Measurements from ENCODE around the gene RRH.
"Not testable (repeated sequence)": the region's sequence is repeated elsewhere in the genome, so short reads cannot be mapped to it uniquely, and the experiment has no call there.

The RRH gene

DNA sequence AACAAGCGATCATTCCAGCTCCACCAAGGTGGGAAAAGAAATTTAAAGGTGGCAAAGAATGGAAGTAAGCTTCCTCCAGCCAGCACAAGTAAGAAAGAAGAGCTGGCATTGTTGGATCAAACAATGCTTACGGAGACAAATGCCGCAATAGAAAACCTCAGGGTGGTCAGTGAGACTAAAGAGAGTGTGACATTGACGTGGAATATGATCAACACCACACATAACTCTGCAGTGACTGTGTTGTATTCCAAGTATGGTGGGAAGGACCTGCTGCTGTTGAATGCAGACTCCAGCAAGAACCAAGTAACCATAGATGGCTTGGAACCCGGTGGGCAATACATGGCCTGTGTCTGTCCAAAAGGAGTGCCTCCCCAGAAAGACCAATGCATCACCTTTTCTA lies 42.3 kb downstream of the RRH start:
- H3K9ac ChIP-seq (ENCODE audit: low read length in 5 of 5): no peak overlapping the region
- H3K4me1 ChIP-seq (ENCODE audit: control insufficient read depth in 5 of 5, insufficient read depth in 5 of 5, low read length in 5 of 5): no peaks in the 10 kb centered on the region
- no peak overlapping the region for H3K4me3 ChIP-seq (ENCODE audit: low read depth in 1 of 5, low read length in 5 of 5)
- H3K27me3 ChIP-seq (ENCODE audit: control insufficient read depth in 5 of 5, insufficient read depth in 4 of 5, low read length in 5 of 5): no peaks in the 10 kb centered on the region
- no peaks in the 10 kb centered on the region for H3K9me3 ChIP-seq (ENCODE audit: control insufficient read depth in 5 of 5, low read length in 5 of 5)
- peaks cover 0 to 8% (median 0%) of the 10 kb centered on the region in 5 donors for H3K36me3 ChIP-seq (ENCODE audit: control insufficient read depth in 5 of 5, insufficient read depth in 5 of 5, low read length in 5 of 5)
- no peak overlapping the region for H3K27ac ChIP-seq (ENCODE audit: low read depth, low read length)

DNA sequence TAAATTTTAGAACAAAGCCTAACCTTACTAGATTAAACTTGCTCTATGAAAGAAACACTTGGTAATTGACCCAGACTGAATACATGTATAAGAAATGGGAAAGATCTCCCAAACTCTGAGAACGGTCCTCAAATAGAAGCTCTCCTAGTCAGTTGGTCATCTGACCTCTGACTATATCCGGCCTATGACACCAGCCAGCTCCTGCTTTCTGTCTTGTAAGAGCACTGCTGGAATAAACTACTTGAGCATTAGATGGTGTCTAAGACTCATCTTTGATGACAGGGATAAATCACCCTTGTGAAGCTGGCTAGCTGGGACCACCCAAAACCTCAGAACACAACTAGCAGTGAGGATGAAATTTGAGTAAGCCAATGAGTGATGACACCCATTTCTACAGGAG lies 44.3 kb downstream of the RRH start:
- H3K36me3 ChIP-seq (ENCODE audit: control insufficient read depth in 5 of 5, insufficient read depth in 5 of 5, low read length in 5 of 5): peaks cover 0 to 8% (median 0%) of the 10 kb centered on the region in 5 donors
- no peak overlapping the region for H3K27ac ChIP-seq (ENCODE audit: low read depth, low read length)
- H3K27me3 ChIP-seq (ENCODE audit: control insufficient read depth in 5 of 5, insufficient read depth in 4 of 5, low read length in 5 of 5): no peaks in the 10 kb centered on the region
- no peak overlapping the region for H3K9ac ChIP-seq (ENCODE audit: low read length in 5 of 5)
- H3K9me3 ChIP-seq (ENCODE audit: control insufficient read depth in 5 of 5, low read length in 5 of 5): no peaks in the 10 kb centered on the region
- H3K4me3 ChIP-seq (ENCODE audit: low read depth in 1 of 5, low read length in 5 of 5): no peak overlapping the region
- no peaks in the 10 kb centered on the region for H3K4me1 ChIP-seq (ENCODE audit: control insufficient read depth in 5 of 5, insufficient read depth in 5 of 5, low read length in 5 of 5)

DNA sequence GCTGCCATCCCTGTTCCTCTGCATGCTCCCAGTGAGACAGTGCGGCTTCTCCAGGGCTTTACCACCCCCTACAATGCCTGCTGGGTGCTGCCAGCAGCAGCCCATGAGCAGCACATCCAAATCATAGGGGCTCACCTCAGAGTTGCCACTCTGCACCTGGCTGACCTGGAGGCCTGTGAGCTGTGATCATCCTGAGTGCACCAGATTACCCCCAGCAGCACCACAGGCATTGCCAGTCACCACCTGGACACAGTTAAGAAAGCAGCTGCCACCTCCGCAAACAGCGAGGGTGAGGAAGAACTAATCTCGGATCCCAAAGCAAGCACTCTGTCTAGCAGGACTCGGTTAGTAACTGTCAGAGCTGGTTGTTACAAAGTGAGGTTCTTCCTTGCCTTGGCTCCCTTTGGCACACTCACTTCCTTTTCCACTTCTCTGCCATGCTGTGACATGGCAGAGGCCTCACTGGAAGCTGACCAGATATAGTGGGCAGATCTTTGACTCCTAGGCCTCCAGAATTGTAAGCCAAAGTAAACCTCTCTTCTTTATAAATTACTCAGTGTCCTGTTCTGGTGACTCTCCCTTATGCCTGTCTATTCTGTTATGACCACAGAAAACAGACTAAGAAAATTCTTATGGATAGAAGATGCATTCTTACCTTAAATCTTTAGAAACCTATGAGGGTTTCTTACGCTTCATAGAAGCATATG lies 45.3 kb downstream of the RRH start:
- Histone ChIP-seq H3K9me3 (ENCODE audit: control insufficient read depth in 5 of 5, low read length in 5 of 5) (no peaks in the 10 kb centered on the region), H3K27ac (ENCODE audit: low read depth, low read length) (no peak overlapping the region), H3K27me3 (ENCODE audit: control insufficient read depth in 5 of 5, insufficient read depth in 4 of 5, low read length in 5 of 5) (no peaks in the 10 kb centered on the region), H3K36me3 (ENCODE audit: control insufficient read depth in 5 of 5, insufficient read depth in 5 of 5, low read length in 5 of 5) (peaks cover 0 to 8% (median 0%) of the 10 kb centered on the region in 5 donors), H3K4me1 (ENCODE audit: control insufficient read depth in 5 of 5, insufficient read depth in 5 of 5, low read length in 5 of 5) (no peaks in the 10 kb centered on the region), H3K9ac (ENCODE audit: low read length in 5 of 5) (no peak overlapping the region), H3K4me3 (ENCODE audit: low read depth in 1 of 5, low read length in 5 of 5) (no peak overlapping the region)

DNA sequence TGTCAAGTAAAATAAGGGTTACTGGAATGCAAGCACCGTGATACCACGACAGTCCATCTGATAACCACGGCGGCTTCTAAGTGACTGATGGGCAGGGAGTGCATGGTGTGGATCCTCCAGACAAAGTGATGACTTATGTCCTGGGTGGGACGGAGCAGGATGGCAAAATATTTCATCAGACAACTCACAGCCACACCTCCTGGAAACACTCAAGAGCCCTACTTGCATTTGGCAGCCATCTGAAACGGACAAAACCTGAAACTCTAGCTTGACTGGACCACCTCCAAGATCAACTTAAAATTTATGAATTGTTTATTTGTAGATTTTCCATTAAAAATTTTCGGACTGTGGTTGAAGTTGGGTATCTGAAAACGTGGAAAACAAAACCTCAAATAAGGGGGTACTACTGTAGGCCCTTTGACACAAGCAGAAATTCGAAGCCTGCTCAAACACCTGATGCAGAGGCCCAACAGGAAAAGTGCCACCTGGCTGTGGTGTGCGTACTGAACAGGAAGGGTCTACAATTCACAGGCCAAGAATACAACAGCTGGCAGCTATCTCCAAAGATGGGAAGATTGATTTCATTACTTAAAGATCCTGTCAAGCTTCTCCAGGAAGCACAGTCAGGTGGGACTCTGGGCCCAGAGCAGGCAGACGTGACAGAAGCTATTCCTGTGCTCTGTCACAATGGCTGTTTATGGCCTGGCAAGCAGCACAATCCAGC lies 46.2 kb downstream of the RRH start:
- H3K9me3 ChIP-seq (ENCODE audit: control insufficient read depth in 5 of 5, low read length in 5 of 5): no peaks in the 10 kb centered on the region
- peaks cover 0 to 8% (median 0%) of the 10 kb centered on the region in 5 donors for H3K36me3 ChIP-seq (ENCODE audit: control insufficient read depth in 5 of 5, insufficient read depth in 5 of 5, low read length in 5 of 5)
- no peaks in the 10 kb centered on the region for H3K4me1 ChIP-seq (ENCODE audit: control insufficient read depth in 5 of 5, insufficient read depth in 5 of 5, low read length in 5 of 5)
- no peak overlapping the region for H3K27ac ChIP-seq (ENCODE audit: low read depth, low read length)
- no peak overlapping the region for H3K9ac ChIP-seq (ENCODE audit: low read length in 5 of 5)
- H3K4me3 ChIP-seq (ENCODE audit: low read depth in 1 of 5, low read length in 5 of 5): no peak overlapping the region
- peaks cover 0 to under 1% (median 0%) of the 10 kb centered on the region in 5 donors for H3K27me3 ChIP-seq (ENCODE audit: control insufficient read depth in 5 of 5, insufficient read depth in 4 of 5, low read length in 5 of 5)

DNA sequence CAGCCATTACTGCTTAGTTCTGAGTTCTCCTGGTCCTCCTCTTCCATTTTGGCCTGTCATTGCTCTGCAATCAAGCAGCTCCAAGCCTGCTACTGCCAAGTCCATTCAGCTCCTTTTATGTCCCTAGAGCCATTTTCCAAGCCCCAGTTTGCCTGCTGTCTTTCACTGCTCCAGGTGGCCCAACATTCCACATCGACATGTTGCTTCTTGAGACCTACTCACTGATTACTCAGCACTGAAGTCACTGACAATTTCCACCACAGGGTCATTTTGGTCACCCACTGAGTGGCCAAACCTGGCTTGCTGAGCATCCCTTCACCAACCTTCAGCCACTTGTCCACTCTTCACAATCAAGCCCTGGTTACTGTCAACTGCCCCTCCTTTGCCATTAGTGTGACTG lies 47.3 kb downstream of the RRH start:
- H3K9ac ChIP-seq (ENCODE audit: low read length in 5 of 5): no peak overlapping the region
- peaks cover 0 to 3% (median 0%) of the 10 kb centered on the region in 5 donors for H3K36me3 ChIP-seq (ENCODE audit: control insufficient read depth in 5 of 5, insufficient read depth in 5 of 5, low read length in 5 of 5)
- H3K4me1 ChIP-seq (ENCODE audit: control insufficient read depth in 5 of 5, insufficient read depth in 5 of 5, low read length in 5 of 5): no peaks in the 10 kb centered on the region
- no peaks in the 10 kb centered on the region for H3K9me3 ChIP-seq (ENCODE audit: control insufficient read depth in 5 of 5, low read length in 5 of 5)
- peaks cover 0 to 3% (median 0%) of the 10 kb centered on the region in 5 donors for H3K27me3 ChIP-seq (ENCODE audit: control insufficient read depth in 5 of 5, insufficient read depth in 4 of 5, low read length in 5 of 5)
- H3K4me3 ChIP-seq (ENCODE audit: low read depth in 1 of 5, low read length in 5 of 5): no peak overlapping the region
- H3K27ac ChIP-seq (ENCODE audit: low read depth, low read length): no peak overlapping the region

DNA sequence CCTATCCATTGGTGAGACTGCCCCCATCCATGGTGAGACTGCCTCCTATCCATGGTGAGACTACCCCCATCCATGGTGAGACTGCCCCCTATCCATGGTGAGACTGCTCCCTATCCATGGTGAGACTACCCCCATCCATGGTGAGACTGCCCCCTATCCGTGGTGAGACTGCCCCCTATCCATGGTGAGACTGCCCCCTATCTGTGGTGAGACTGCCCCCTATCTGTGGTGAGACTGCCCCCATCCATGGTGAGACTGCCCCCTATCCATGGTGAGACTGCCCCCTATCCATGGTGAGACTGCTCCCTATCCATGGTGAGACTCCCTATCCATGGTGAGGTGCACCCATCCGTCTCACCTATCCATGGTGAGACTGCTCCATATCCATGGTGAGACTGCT lies 47.8 kb downstream of the RRH start:
- not testable (repeated sequence) for H3K4me3 ChIP-seq (ENCODE audit: low read depth in 1 of 5, low read length in 5 of 5); H3K9me3 ChIP-seq (ENCODE audit: control insufficient read depth in 5 of 5, low read length in 5 of 5); H3K27ac ChIP-seq (ENCODE audit: low read depth, low read length); H3K9ac ChIP-seq (ENCODE audit: low read length in 5 of 5); H3K4me1 ChIP-seq (ENCODE audit: control insufficient read depth in 5 of 5, insufficient read depth in 5 of 5, low read length in 5 of 5); H3K36me3 ChIP-seq (ENCODE audit: control insufficient read depth in 5 of 5, insufficient read depth in 5 of 5, low read length in 5 of 5); H3K27me3 ChIP-seq (ENCODE audit: control insufficient read depth in 5 of 5, insufficient read depth in 4 of 5, low read length in 5 of 5)

DNA sequence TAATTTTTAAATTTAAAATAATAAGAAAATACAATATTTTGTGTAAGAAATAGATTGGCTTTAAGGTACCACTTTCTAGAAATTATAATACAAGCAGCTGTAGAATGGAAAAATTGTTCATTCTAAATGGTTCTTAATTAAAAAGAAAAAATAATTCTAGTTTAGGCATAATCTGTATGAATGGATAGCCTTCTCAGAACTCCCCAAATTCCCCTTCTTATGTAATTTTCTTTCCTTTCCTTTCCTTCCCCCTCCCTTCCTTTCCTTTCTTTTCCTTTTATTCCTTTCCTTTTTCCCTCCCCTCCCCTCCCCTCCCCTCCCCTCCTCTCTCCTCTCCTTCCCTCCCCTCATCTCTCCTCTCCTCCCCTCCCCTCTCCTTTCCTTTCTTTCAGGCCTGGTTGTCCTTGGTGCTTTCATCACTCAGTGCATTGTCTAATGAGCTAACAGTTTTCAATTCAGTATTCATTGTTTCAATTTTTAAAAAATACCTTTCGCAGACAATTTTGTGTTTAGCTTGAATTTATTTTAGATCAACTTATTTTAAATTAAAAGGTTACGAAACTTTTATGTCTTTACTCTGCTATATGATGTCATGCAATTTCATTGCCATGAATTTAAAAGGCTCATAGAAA lies 49.0 kb downstream of the RRH start:
- Histone ChIP-seq H3K27ac (ENCODE audit: low read depth, low read length) (no peak overlapping the region), H3K4me3 (ENCODE audit: low read depth in 1 of 5, low read length in 5 of 5) (no peak overlapping the region), H3K9me3 (ENCODE audit: control insufficient read depth in 5 of 5, low read length in 5 of 5) (no peaks in the 10 kb centered on the region), H3K27me3 (ENCODE audit: control insufficient read depth in 5 of 5, insufficient read depth in 4 of 5, low read length in 5 of 5) (peaks cover 0 to 3% (median 0%) of the 10 kb centered on the region in 5 donors), H3K9ac (ENCODE audit: low read length in 5 of 5) (no peak overlapping the region), H3K4me1 (ENCODE audit: control insufficient read depth in 5 of 5, insufficient read depth in 5 of 5, low read length in 5 of 5) (no peaks in the 10 kb centered on the region), H3K36me3 (ENCODE audit: control insufficient read depth in 5 of 5, insufficient read depth in 5 of 5, low read length in 5 of 5) (no peaks in the 10 kb centered on the region)

DNA sequence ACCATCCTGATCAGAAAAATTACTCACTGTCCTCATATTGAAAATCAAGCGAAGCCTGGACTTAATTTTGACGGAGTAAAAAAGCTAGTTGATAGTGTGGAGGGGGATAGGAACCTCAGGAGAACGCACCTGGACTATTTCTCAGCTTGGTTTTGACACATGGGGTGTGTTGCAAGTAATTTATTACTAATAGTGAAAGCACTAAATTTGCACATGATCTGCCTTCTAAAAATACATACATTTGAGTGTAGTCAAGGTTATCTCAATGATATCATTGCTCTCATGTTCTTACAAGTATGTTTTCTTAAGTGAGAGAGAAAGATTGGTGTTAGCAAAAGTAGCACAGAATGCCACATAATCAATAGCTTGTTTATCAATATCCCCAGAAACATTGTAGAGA lies 49.6 kb downstream of the RRH start:
- no peak overlapping the region for H3K9ac ChIP-seq (ENCODE audit: low read length in 5 of 5)
- no peak overlapping the region for H3K4me3 ChIP-seq (ENCODE audit: low read depth in 1 of 5, low read length in 5 of 5)
- H3K4me1 ChIP-seq (ENCODE audit: control insufficient read depth in 5 of 5, insufficient read depth in 5 of 5, low read length in 5 of 5): no peaks in the 10 kb centered on the region
- peaks cover 0 to 3% (median 0%) of the 10 kb centered on the region in 5 donors for H3K27me3 ChIP-seq (ENCODE audit: control insufficient read depth in 5 of 5, insufficient read depth in 4 of 5, low read length in 5 of 5)
- H3K36me3 ChIP-seq (ENCODE audit: control insufficient read depth in 5 of 5, insufficient read depth in 5 of 5, low read length in 5 of 5): no peaks in the 10 kb centered on the region
- no peaks in the 10 kb centered on the region for H3K9me3 ChIP-seq (ENCODE audit: control insufficient read depth in 5 of 5, low read length in 5 of 5)
- H3K27ac ChIP-seq (ENCODE audit: low read depth, low read length): no peak overlapping the region

DNA sequence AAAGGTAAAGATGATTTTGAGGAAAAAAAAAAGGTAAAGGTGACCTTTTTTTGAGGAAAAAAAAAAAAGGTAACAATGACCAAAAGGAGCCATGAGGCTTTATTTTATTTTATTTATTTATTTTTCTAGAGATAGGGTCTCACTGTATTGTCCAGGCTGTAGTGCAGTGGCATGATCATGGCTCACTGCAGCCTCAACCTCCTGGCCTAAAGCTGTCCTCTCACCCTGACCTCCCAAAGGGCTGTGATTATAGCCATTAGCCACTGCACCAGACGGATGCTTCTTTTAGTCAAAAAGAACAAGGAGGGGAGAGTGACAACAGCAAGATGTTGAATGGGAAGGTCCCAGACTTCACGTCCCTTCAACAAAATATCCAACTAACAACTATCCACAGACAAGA lies 50.6 kb downstream of the RRH start:
- Histone ChIP-seq H3K9me3 (ENCODE audit: control insufficient read depth in 5 of 5, low read length in 5 of 5) (no peaks in the 10 kb centered on the region), H3K4me3 (ENCODE audit: low read depth in 1 of 5, low read length in 5 of 5) (no peak overlapping the region), H3K9ac (ENCODE audit: low read length in 5 of 5) (no peak overlapping the region), H3K27ac (ENCODE audit: low read depth, low read length) (no peak overlapping the region), H3K27me3 (ENCODE audit: control insufficient read depth in 5 of 5, insufficient read depth in 4 of 5, low read length in 5 of 5) (peaks cover 0 to 3% (median 0%) of the 10 kb centered on the region in 5 donors), H3K4me1 (ENCODE audit: control insufficient read depth in 5 of 5, insufficient read depth in 5 of 5, low read length in 5 of 5) (no peaks in the 10 kb centered on the region), H3K36me3 (ENCODE audit: control insufficient read depth in 5 of 5, insufficient read depth in 5 of 5, low read length in 5 of 5) (no peaks in the 10 kb centered on the region)

DNA sequence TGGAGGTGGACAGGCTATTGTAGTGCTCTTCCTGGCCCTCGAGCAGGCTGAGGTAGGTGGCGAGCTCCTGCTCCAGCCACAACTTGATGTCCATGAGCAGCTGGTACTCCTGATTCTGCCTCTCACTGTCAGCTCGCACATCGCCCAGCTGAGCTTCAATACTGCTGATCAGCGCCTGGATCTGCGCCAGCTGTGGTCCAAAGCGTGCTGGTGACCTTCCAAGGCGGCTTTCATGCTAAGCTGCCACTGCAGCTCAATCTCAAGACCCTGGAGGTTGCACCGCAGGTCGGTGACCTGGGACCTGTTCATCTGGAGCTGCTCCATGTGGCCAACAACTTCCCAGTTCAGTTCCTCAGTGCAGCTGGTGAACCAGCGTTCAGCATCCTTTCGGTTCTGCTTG lies 51.3 kb downstream of the RRH start:
- no peaks in the 10 kb centered on the region for H3K4me1 ChIP-seq (ENCODE audit: control insufficient read depth in 5 of 5, insufficient read depth in 5 of 5, low read length in 5 of 5)
- H3K4me3 ChIP-seq (ENCODE audit: low read depth in 1 of 5, low read length in 5 of 5): no peak overlapping the region
- no peaks in the 10 kb centered on the region for H3K9me3 ChIP-seq (ENCODE audit: control insufficient read depth in 5 of 5, low read length in 5 of 5)
- H3K36me3 ChIP-seq (ENCODE audit: control insufficient read depth in 5 of 5, insufficient read depth in 5 of 5, low read length in 5 of 5): no peaks in the 10 kb centered on the region
- no peak overlapping the region for H3K9ac ChIP-seq (ENCODE audit: low read length in 5 of 5)
- peaks cover 0 to 3% (median 0%) of the 10 kb centered on the region in 5 donors for H3K27me3 ChIP-seq (ENCODE audit: control insufficient read depth in 5 of 5, insufficient read depth in 4 of 5, low read length in 5 of 5)
- H3K27ac ChIP-seq (ENCODE audit: low read depth, low read length): no peak overlapping the region
